ENCODE data around the gene TCF12.
"Not testable (repeated sequence)": the region's sequence is repeated elsewhere in the genome, so short reads cannot be mapped to it uniquely, and the experiment has no call there.

The TCF12 gene

GRCh38 chr15:57012556-57012955 is 94.1 kb downstream of the TCF12 start:
- Mint-ChIP-seq H3K4me1 (peaks cover 20% of the 10 kb centered on the region), H3K36me3 (peaks cover 6% of the 10 kb centered on the region), H3K27ac (no peak overlapping the region), H3K27me3 (no peaks in the 10 kb centered on the region), H3K4me3 (no peak overlapping the region), H3K9me3 (peaks cover 2% of the 10 kb centered on the region)
- no peak for DNase-seq (ENCODE audit: low spot score in 2 of 2)
- no peak for ATAC-seq (ENCODE audit: low read depth)

- H3K36me3 Mint-ChIP-seq; H3K4me3 Mint-ChIP-seq; DNase-seq (ENCODE audit: low spot score in 2 of 2); H3K27me3 Mint-ChIP-seq; ATAC-seq (ENCODE audit: low read depth); H3K9me3 Mint-ChIP-seq; H3K27ac Mint-ChIP-seq: not testable (repeated sequence)
- peaks cover 23% of the 10 kb centered on the region for H3K4me1 Mint-ChIP-seq
Measured at GRCh38 chr15:57014896-57015295, 96.5 kb downstream of the TCF12 start.

GRCh38 chr15:57015360-57015759 is 96.9 kb downstream of the TCF12 start:
- no peak for DNase-seq (ENCODE audit: low spot score in 2 of 2)
- H3K9me3 Mint-ChIP-seq: no peaks in the 10 kb centered on the region

GRCh38 chr15:57015897-57016296 is 97.5 kb downstream of the TCF12 start:
- H3K27me3 Mint-ChIP-seq: no peaks in the 10 kb centered on the region
- H3K4me1 Mint-ChIP-seq: peaks cover 26% of the 10 kb centered on the region
- no peak for ATAC-seq (ENCODE audit: low read depth)

More at GRCh38 chr15:57015360-57015759, 96.9 kb downstream of the TCF12 start:
- no peak for ATAC-seq (ENCODE audit: low read depth)
- Mint-ChIP-seq H3K4me1 (peaks cover 26% of the 10 kb centered on the region), H3K27me3 (no peaks in the 10 kb centered on the region), H3K4me3 (no peak overlapping the region), H3K27ac (no peak overlapping the region), H3K36me3 (peaks cover 5% of the 10 kb centered on the region)

GRCh38 chr15:57017024-57017423 is 98.6 kb downstream of the TCF12 start:
- ATAC-seq (ENCODE audit: low read depth): no peak
- Mint-ChIP-seq H3K36me3 (peaks cover 6% of the 10 kb centered on the region), H3K27me3 (no peaks in the 10 kb centered on the region), H3K27ac (peak overlapping the region; percentile 11), H3K4me3 (no peak overlapping the region), H3K9me3 (no peaks in the 10 kb centered on the region), H3K4me1 (peaks cover 22% of the 10 kb centered on the region)
- no peak for DNase-seq (ENCODE audit: low spot score in 2 of 2)

More at GRCh38 chr15:57015897-57016296, 97.5 kb downstream of the TCF12 start:
- H3K36me3 Mint-ChIP-seq: peaks cover 6% of the 10 kb centered on the region
- H3K27ac Mint-ChIP-seq: no peak overlapping the region
- H3K4me3 Mint-ChIP-seq: no peak overlapping the region
- no peaks in the 10 kb centered on the region for H3K9me3 Mint-ChIP-seq
- DNase-seq (ENCODE audit: low spot score in 2 of 2): no peak

- DNase-seq (ENCODE audit: low spot score in 2 of 2) (no peak), ATAC-seq (ENCODE audit: low read depth) (no peak)
- Mint-ChIP-seq H3K27ac (peak overlapping the region; percentile 38), H3K27me3 (no peaks in the 10 kb centered on the region), H3K9me3 (no peaks in the 10 kb centered on the region), H3K4me1 (peaks cover 28% of the 10 kb centered on the region), H3K4me3 (no peak overlapping the region), H3K36me3 (peaks cover 12% of the 10 kb centered on the region)
Measured at GRCh38 chr15:57018151-57018550, 99.7 kb downstream of the TCF12 start.

GRCh38 chr15:57019496-57020160 is 101.2 kb downstream of the TCF12 start:
- H3K9me3 Mint-ChIP-seq: no peaks in the 10 kb centered on the region
- no peaks in the 10 kb centered on the region for H3K27me3 Mint-ChIP-seq
- ATAC-seq (ENCODE audit: low read depth) (no peak), DNase-seq (ENCODE audit: low spot score in 2 of 2) (no peak)
- no peak overlapping the region for H3K4me3 Mint-ChIP-seq
- peaks cover 12% of the 10 kb centered on the region for H3K36me3 Mint-ChIP-seq
- peaks cover 32% of the 10 kb centered on the region for H3K4me1 Mint-ChIP-seq
- no peak overlapping the region for H3K27ac Mint-ChIP-seq

- peaks cover 16% of the 10 kb centered on the region for H3K36me3 Mint-ChIP-seq
- H3K27me3 Mint-ChIP-seq: no peaks in the 10 kb centered on the region
- no peak overlapping the region for H3K4me3 Mint-ChIP-seq
- DNase-seq (ENCODE audit: low spot score in 2 of 2) (no peak), ATAC-seq (ENCODE audit: low read depth) (no peak)
- H3K27ac Mint-ChIP-seq: peak overlapping the region; percentile 37
- H3K9me3 Mint-ChIP-seq: no peaks in the 10 kb centered on the region
- peaks cover 18% of the 10 kb centered on the region for H3K4me1 Mint-ChIP-seq
Measured at GRCh38 chr15:57025264-57025926, 107.0 kb downstream of the TCF12 start.

- H3K27me3 Mint-ChIP-seq: no peaks in the 10 kb centered on the region
- peaks cover 14% of the 10 kb centered on the region for H3K36me3 Mint-ChIP-seq
- H3K27ac Mint-ChIP-seq: peak overlapping the region; percentile 37
- ATAC-seq (ENCODE audit: low read depth): no peak
- peaks cover 20% of the 10 kb centered on the region for H3K4me1 Mint-ChIP-seq
- no peak overlapping the region for H3K4me3 Mint-ChIP-seq
- no peak for DNase-seq (ENCODE audit: low spot score in 2 of 2)
- H3K9me3 Mint-ChIP-seq: no peaks in the 10 kb centered on the region
Measured at GRCh38 chr15:57026016-57026592, 107.7 kb downstream of the TCF12 start.

GRCh38 chr15:57027596-57027995 is 109.2 kb downstream of the TCF12 start:
- H3K9me3 Mint-ChIP-seq: no peaks in the 10 kb centered on the region
- ATAC-seq (ENCODE audit: low read depth): no peak
- peaks cover 20% of the 10 kb centered on the region for H3K4me1 Mint-ChIP-seq

GRCh38 chr15:57028176-57028575 is 109.7 kb downstream of the TCF12 start:
- ATAC-seq (ENCODE audit: low read depth) (no peak), DNase-seq (ENCODE audit: low spot score in 2 of 2) (no peak)
- H3K27me3 Mint-ChIP-seq: no peaks in the 10 kb centered on the region
- H3K9me3 Mint-ChIP-seq: no peaks in the 10 kb centered on the region
- H3K4me1 Mint-ChIP-seq: peaks cover 18% of the 10 kb centered on the region
- H3K4me3 Mint-ChIP-seq: no peak overlapping the region
- H3K36me3 Mint-ChIP-seq: peaks cover 8% of the 10 kb centered on the region
- H3K27ac Mint-ChIP-seq: no peak overlapping the region

More at GRCh38 chr15:57027596-57027995, 109.2 kb downstream of the TCF12 start:
- Mint-ChIP-seq H3K27me3 (no peaks in the 10 kb centered on the region), H3K27ac (no peak overlapping the region), H3K4me3 (no peak overlapping the region), H3K36me3 (peaks cover 9% of the 10 kb centered on the region)
- DNase-seq (ENCODE audit: low spot score in 2 of 2): no peak

GRCh38 chr15:57030011-57030410 is 111.6 kb downstream of the TCF12 start:
- no peak for ATAC-seq (ENCODE audit: low read depth)
- peaks cover 8% of the 10 kb centered on the region for H3K36me3 Mint-ChIP-seq
- H3K9me3 Mint-ChIP-seq: no peaks in the 10 kb centered on the region
- peaks cover 20% of the 10 kb centered on the region for H3K4me1 Mint-ChIP-seq
- no peak for DNase-seq (ENCODE audit: low spot score in 2 of 2)
- H3K27me3 Mint-ChIP-seq: no peaks in the 10 kb centered on the region
- H3K27ac Mint-ChIP-seq: no peak overlapping the region
- no peak overlapping the region for H3K4me3 Mint-ChIP-seq

GRCh38 chr15:57031082-57031481 is 112.6 kb downstream of the TCF12 start:
- H3K27ac Mint-ChIP-seq: peak overlapping the region; percentile 17
- H3K4me3 Mint-ChIP-seq: no peak overlapping the region
- H3K4me1 Mint-ChIP-seq: peaks cover 20% of the 10 kb centered on the region

GRCh38 chr15:57031605-57032004 is 113.2 kb downstream of the TCF12 start:
- H3K27me3 Mint-ChIP-seq: no peaks in the 10 kb centered on the region
- H3K9me3 Mint-ChIP-seq: no peaks in the 10 kb centered on the region
- DNase-seq (ENCODE audit: low spot score in 2 of 2): no peak
- H3K27ac Mint-ChIP-seq: no peak overlapping the region
- ATAC-seq (ENCODE audit: low read depth): no peak
- peaks cover 24% of the 10 kb centered on the region for H3K4me1 Mint-ChIP-seq
- peaks cover 8% of the 10 kb centered on the region for H3K36me3 Mint-ChIP-seq
- no peak overlapping the region for H3K4me3 Mint-ChIP-seq

More at GRCh38 chr15:57031082-57031481, 112.6 kb downstream of the TCF12 start:
- H3K9me3 Mint-ChIP-seq: no peaks in the 10 kb centered on the region
- H3K36me3 Mint-ChIP-seq: peaks cover 8% of the 10 kb centered on the region
- H3K27me3 Mint-ChIP-seq: no peaks in the 10 kb centered on the region
- DNase-seq (ENCODE audit: low spot score in 2 of 2) (no peak), ATAC-seq (ENCODE audit: low read depth) (no peak)
